Right lobe of liver (tissue), 6 donors: ENCODE results near the gene ATP5MC2. TPM values are rescaled to one million over a fixed set of nuclear protein-coding genes. Genes with fewer than 3 reads are reported as not detected.

Experiments used
- ATAC-seq, 4 donors: fragments of 200-7000 bp; cut with Tn5 transposase; one replicate each; pipeline ENCODE4 v1.9.1; 2020; ENCODE audit warnings: mild to moderate bottlenecking in 4 of 4, moderate library complexity in 4 of 4
- DNase-seq, 3 donors: peaks; one replicate each; pipeline ENCODE4 v3.0.0-alpha.2; 2020
- H3K27ac ChIP-seq, 3 donors: fragments of 200-600 bp; one replicate each; pipeline ENCODE4 v1.8.0; 2022
- H3K27me3 ChIP-seq, 2 donors: fragments of 200-600 bp; one replicate each; pipeline ENCODE4 v1.8.0; 2022
- H3K36me3 ChIP-seq, 4 donors: fragments of 200-600 bp; sonication (generic) in 1 of 4; one replicate each; pipeline versions ENCODE4 v1.5.1 to v1.8.0; 2017 to 2022; ENCODE audit warnings: control low read depth in 1 of 4
- H3K4me1 ChIP-seq, 4 donors: fragments of 200-600 bp; sonication (generic) in 1 of 4; one replicate each; pipeline versions ENCODE4 v1.5.1 to v1.8.0; 2017 to 2022; ENCODE audit warnings: control low read depth in 1 of 4
- H3K4me3 ChIP-seq, 3 donors: fragments of 200-600 bp; one replicate each; pipeline ENCODE4 v1.8.0; 2022
- H3K9me3 ChIP-seq, 4 donors: fragments of 200-600 bp; sonication (generic) in 1 of 4; one replicate each; pipeline versions ENCODE4 v1.5.1 to v1.8.0; 2017 to 2022; ENCODE audit warnings: control low read depth in 1 of 4
- CTCF ChIP-seq, 4 donors: fragments of 200-600 bp in 3 of 4; fragments of 450-650 bp in 1 of 4; IDR thresholded peaks; one replicate each; pipeline versions ENCODE4 v1.5.1 to v1.8.0; 2016 to 2022; ENCODE audit warnings: antibody characterized with exemption in 4 of 4, mild to moderate bottlenecking in 2 of 4
- POLR2A ChIP-seq: fragments of 450-650 bp; IDR thresholded peaks from one replicate; pipeline ENCODE4 v1.6.1; 2017; ENCODE audit warnings: antibody characterized with exemption, mild to moderate bottlenecking
- WGBS: methylation state at CpG from one replicate; pipeline ENCODE4 v1.1.6; 2018; ENCODE audit warnings: low coverage, low lambda C conversion rate; ENCODE audit not compliant: insufficient coverage; ENCODE audit errors: missing lambda C conversion rate; 5-methylcytosine and 5-hydroxymethylcytosine counted together
- intact Hi-C, 2 donors: fragments of 100-400 bp; cut with DNase I; formaldehyde crosslinking; loops; one replicate each; pipeline versions ENCODE4 v1.11.2 to v1.14.1; 2022
- total RNA-seq, 6 experiments: library from RNA; depleted of rRNA in 2 of 6; stranded (reverse); fragments of >200 nt in 2 of 6; fragmentation: NEBNext Ultra II Directional in 3 of 6; extraction: Animal tissue kit (Norgen Biotek cat#: 25700) in 3 of 6; gene quantifications; one replicate each; pipeline versions ENCODE4 v1.1.0 to v1.2.4, GENCODE V29; 2016 to 2023
- donor health status: DM: no; HTN: yes; CAD: no.
- donor health status: DM: no; HTN: no; CAD: no.
- donor health status: DM: no; HTN: no; CAD: no.
- donor health status: DM: no; HTN: yes; CAD: no.
- donor health status: DM: no; HTN: yes; CAD: no.

The ATP5MC2 gene
- total RNA-seq, 6 experiments from 2014 or later = 122 to 160 (median 135) TPM

DNA sequence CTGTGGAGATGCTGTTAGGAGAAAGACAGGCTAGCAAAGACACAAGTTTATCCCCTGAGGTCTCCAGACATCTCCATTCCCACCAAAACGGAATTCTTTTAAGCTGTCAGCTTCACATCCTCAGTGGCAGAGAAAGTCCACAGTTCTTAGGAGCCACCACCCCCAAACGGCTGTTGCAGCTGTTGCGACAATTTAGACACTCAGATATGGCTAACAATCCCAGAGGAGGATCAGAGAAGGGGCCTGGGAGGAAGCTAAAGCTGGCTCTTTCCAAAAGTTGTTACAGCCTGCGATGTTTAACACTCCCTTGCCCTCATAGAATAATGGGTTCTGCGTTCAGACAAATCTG is 1.9 kb upstream of the ATP5MC2 start:
- no peak for DNase-seq
- ATAC-seq = no peak
- TF ChIP-seq POLR2A = no peak
- no peak for TF ChIP-seq CTCF (IDR thresholded peaks at IDR 0.05)
- Histone ChIP-seq H3K27ac (peak overlapping the region in 2 of 3 donors; percentile 90 to 92), H3K36me3 (peaks cover 0 to 6% (median 3%) of the 10 kb centered on the region in 4 donors), H3K27me3 (no peaks in the 10 kb centered on the region), H3K9me3 (no peaks in the 10 kb centered on the region), H3K4me1 (peaks cover 0 to 8% (median 0%) of the 10 kb centered on the region in 4 donors), H3K4me3 (no peak overlapping the region)
- intact Hi-C loops = loop anchor here in 1 of 2 donors (10.0 kb wide), 1 partner anchor 133 kb away; no protein-coding TSS in a partner anchor
- 94% methylated on average over 4 of the region's 5 CpGs for WGBS

GRCh38 chr12:53677016-53677799 is 1.3 kb upstream of the ATP5MC2 start:
- Histone ChIP-seq H3K4me1 (peaks cover 0 to 8% (median 0%) of the 10 kb centered on the region in 4 donors), H3K9me3 (no peaks in the 10 kb centered on the region), H3K36me3 (peaks cover 0 to 6% (median 3%) of the 10 kb centered on the region in 4 donors), H3K4me3 (peak overlapping the region; percentile 35 to 88 (median 83)), H3K27ac (peak overlapping the region; percentile 77 to 92 (median 90)), H3K27me3 (no peaks in the 10 kb centered on the region)
- TF ChIP-seq CTCF (IDR thresholded peaks at IDR 0.05) (no peak), POLR2A (no peak)
- no peak for ATAC-seq
- DNase-seq = peak in 1 of 3 donors; percentile 25
- intact Hi-C loops = loop anchor here in 1 of 2 donors (10.0 kb wide), 1 partner anchor 132 kb away; no protein-coding TSS in a partner anchor
- WGBS = 37% methylated on average over 32 of the region's 51 CpGs

GRCh38 chr12:53676656-53677015 is 753 bp upstream of the ATP5MC2 start:
- intact Hi-C loops = loop anchor here in 1 of 2 donors (10.0 kb wide), 1 partner anchor 132 kb away; no protein-coding TSS in a partner anchor

More at GRCh38 chr12:53676656-53677015, 753 bp upstream of the ATP5MC2 start:
- Histone ChIP-seq H3K4me3 (peak overlapping the region; percentile 35 to 88 (median 83)), H3K4me1 (peaks cover 0 to 8% (median 0%) of the 10 kb centered on the region in 4 donors), H3K27me3 (no peaks in the 10 kb centered on the region), H3K9me3 (no peaks in the 10 kb centered on the region), H3K36me3 (peaks cover 0 to 7% (median 4%) of the 10 kb centered on the region in 4 donors), H3K27ac (peak overlapping the region; percentile 77 to 92 (median 90))
- DNase-seq (peak; percentile 44 to 60 (median 60)), ATAC-seq (peak; percentile 27 to 47 (median 33))
- WGBS = 4% methylated on average over 10 of the region's 15 CpGs
- TF ChIP-seq POLR2A (no peak), CTCF (IDR thresholded peaks at IDR 0.05) (no peak)
